Measurements from ENCODE around the gene NFIB. TPM values are rescaled to one million over a fixed set of nuclear protein-coding genes. Genes with fewer than 3 reads are reported as not detected.

The NFIB gene
- polyA plus RNA-seq, 2 of the 4 experiments (the other 2 are of a cell fraction), result 10.7 to 21.7 TPM

- no peak overlapping the region for H3K4me3 ChIP-seq
- ATAC-seq, result no peak
- H3K4me1 ChIP-seq, result peaks cover 14% of the 10 kb centered on the region
- H3K27ac ChIP-seq, result no peak overlapping the region
- CTCF ChIA-PET, result no interaction called here
- WGBS (ENCODE audit: missing lambda C conversion rate), result 92% methylated on average over 4 of the region's 4 CpGs
- FAIRE-seq, result no peak
- no peak for TF ChIP-seq KDM5A (IDR thresholded peaks at IDR 0.05)
- TF ChIP-seq BCL3 (IDR thresholded peaks at IDR 0.05), result no peak
- no peak for TF ChIP-seq ZNF302 (CRISPR knock-in tag; IDR thresholded peaks at IDR 0.05)
- TF ChIP-seq ATOH8 (CRISPR knock-in tag; IDR thresholded peaks at IDR 0.05; ENCODE audit: low read depth), result no peak
- TF ChIP-seq, protein P1, sequence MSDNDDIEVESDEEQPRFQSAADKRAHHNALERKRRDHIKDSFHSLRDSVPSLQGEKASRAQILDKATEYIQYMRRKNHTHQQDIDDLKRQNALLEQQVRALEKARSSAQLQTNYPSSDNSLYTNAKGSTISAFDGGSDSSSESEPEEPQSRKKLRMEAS (IDR thresholded peaks at IDR 0.05), result no peak
- TF ChIP-seq CHD2 (IDR thresholded peaks at IDR 0.05; ENCODE audit: low read length, partially characterized antibody), result no peak
- TF ChIP-seq FOXS1 (CRISPR knock-in tag; IDR thresholded peaks at IDR 0.05), result no peak
- no peak for TF ChIP-seq RARB (CRISPR knock-in tag; IDR thresholded peaks at IDR 0.05)
- no peak for TF ChIP-seq EHMT2 (IDR thresholded peaks at IDR 0.05; ENCODE audit: low read depth)
- POLR2A ChIA-PET, result no interaction called here
- H3K9me3 ChIP-seq, result no peaks in the 10 kb centered on the region
- DNase-seq (ENCODE audit: low read depth in 1 of 2, low spot score in 1 of 2), result no peak
- H3K4me2 ChIP-seq, result peak overlapping the region; percentile 12; the same call in 1 of the 3 replicates
Measured at GRCh38 chr9:14165376-14166035, 148.4 kb downstream of the NFIB start.

- FAIRE-seq, result no peak
- Histone ChIP-seq H3K4me2 (no peak overlapping the region), H3K4me1 (peaks cover 15% of the 10 kb centered on the region; the same call in 2 of the 3 replicates), H3K9me3 (no peaks in the 10 kb centered on the region), H3K4me3 (no peak overlapping the region), H3K27ac (no peak overlapping the region)
- TF ChIP-seq CHD4 (IDR thresholded peaks at IDR 0.05; ENCODE audit: borderline replicate concordance), result no peak
- no peak for TF ChIP-seq FOSB (CRISPR knock-in tag; IDR thresholded peaks at IDR 0.05)
- no peak for TF ChIP-seq USF2 (IDR thresholded peaks at IDR 0.05)
- TF ChIP-seq MAFK (IDR thresholded peaks at IDR 0.05; ENCODE audit: partially characterized antibody), result no peak
- TF ChIP-seq, protein P2, sequence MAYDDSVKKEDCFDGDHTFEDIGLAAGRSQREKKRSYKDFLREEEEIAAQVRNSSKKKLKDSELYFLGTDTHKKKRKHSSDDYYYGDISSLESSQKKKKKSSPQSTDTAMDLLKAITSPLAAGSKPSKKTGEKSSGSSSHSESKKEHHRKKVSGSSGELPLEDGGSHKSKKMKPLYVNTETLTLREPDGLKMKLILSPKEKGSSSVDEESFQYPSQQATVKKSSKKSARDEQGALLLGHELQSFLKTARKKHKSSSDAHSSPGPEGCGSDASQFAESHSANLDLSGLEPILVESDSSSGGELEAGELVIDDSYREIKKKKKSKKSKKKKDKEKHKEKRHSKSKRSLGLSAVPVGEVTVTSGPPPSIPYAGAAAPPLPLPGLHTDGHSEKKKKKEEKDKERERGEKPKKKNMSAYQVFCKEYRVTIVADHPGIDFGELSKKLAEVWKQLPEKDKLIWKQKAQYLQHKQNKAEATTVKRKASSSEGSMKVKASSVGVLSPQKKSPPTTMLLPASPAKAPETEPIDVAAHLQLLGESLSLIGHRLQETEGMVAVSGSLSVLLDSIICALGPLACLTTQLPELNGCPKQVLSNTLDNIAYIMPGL (CRISPR knock-in tag; IDR thresholded peaks at IDR 0.05; ENCODE audit: borderline replicate concordance), result no peak
- TF ChIP-seq, protein P3, sequence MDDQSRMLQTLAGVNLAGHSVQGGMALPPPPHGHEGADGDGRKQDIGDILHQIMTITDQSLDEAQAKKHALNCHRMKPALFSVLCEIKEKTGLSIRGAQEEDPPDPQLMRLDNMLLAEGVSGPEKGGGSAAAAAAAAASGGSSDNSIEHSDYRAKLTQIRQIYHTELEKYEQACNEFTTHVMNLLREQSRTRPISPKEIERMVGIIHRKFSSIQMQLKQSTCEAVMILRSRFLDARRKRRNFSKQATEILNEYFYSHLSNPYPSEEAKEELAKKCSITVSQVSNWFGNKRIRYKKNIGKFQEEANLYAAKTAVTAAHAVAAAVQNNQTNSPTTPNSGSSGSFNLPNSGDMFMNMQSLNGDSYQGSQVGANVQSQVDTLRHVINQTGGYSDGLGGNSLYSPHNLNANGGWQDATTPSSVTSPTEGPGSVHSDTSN (IDR thresholded peaks at IDR 0.05), result no peak
- TF ChIP-seq RFX5 (IDR thresholded peaks at IDR 0.05), result no peak
- no peak for TF ChIP-seq E2F6 (IDR thresholded peaks at IDR 0.05; ENCODE audit: borderline replicate concordance, low read depth)
- no peak for TF ChIP-seq MAZ (IDR thresholded peaks at IDR 0.05; ENCODE audit: borderline replicate concordance, low read depth, low read length)
- no peak for TF ChIP-seq HEYL (CRISPR knock-in tag; IDR thresholded peaks at IDR 0.05)
- TF ChIP-seq SREBF2 (IDR thresholded peaks at IDR 0.05), result no peak
- no peak for TF ChIP-seq KDM1A (IDR thresholded peaks at IDR 0.05; ENCODE audit: low read depth)
- ATAC-seq, result no peak
- no peak for DNase-seq (ENCODE audit: low read depth in 1 of 2, low spot score in 1 of 2)
- 96% methylated on average over 1 of the region's 1 CpG for WGBS (ENCODE audit: missing lambda C conversion rate)
- CTCF ChIA-PET, result no interaction called here
- POLR2A ChIA-PET, result no interaction called here
Measured at GRCh38 chr9:14164908-14165307, 149.0 kb downstream of the NFIB start.

Data from A549 (cell line).